Right hindlimb (tissue), 1 donor: Measurements from ENCODE around the gene IL1RAP.
A peak's percentile ranks its signal among the peaks of the same experiment; 100 is the strongest.

Experiments used
- DNase-seq: peaks from one replicate; pipeline ENCODE4 v3.0.0-alpha.2; 2018

The IL1RAP gene

GRCh38 chr3:190680691-190681090 lies 166.8 kb downstream of the IL1RAP start:
- DNase-seq, result no peak

DNA sequence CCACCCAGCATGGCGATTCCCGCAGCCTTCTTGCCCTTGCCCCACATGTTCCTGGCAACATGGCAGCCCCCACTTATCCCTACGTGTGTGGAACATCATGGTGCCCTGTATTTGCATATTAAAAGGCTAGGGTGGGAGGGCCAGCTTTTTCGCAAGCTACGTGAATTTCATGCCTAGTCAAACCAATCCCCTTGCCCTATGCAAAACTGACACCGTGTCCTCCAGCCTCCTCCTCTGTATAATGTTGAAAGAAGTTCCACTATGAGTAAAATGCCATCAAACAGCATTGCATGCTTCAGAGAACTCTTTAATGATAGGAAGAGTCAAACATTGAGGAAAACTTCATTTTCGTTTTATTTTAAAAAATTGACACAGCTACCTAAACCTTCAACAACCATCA lies 170.9 kb downstream of the IL1RAP start:
- no peak for DNase-seq

DNA sequence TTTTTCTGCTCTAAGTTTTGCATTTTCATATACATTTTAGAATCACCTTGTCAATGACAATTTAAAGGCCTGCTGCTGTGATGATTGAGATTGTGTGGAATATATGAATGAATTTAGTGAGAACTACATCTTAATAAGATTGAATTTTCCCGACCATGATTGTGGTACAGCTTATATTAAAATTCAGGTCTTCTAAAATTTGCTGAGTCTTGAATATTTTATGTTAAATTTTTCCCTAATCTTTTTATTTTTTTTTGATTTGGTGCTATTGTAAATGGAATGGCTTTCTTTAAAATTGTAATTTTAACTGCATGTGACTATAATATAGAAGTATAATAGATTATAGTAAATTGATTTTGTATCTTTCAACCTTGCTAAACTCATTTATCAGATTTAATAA lies 172.1 kb downstream of the IL1RAP start:
- no peak for DNase-seq

DNA sequence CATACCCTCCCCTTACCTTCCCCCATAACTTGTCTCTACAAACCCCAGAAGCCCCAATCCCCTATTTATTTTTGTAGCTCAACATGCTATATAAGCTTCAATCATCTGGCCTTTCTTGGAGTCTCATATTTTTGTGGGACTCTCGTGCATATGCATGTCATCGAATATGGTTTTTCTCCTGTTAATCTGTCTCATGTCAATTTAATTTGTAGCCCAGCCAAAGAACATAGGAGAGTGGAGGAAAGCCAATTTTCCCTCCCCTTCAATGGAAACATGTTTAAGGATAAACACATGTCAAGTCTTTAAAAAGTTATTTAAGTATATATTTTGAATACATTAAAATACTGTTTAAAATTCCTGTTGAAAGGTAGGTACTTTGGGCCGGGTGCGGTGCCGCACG lies 176.4 kb downstream of the IL1RAP start:
- DNase-seq, result no peak

GRCh38 chr3:190692256-190692655 lies 178.4 kb downstream of the IL1RAP start:
- no peak for DNase-seq

GRCh38 chr3:190694335-190695001 lies 180.6 kb downstream of the IL1RAP start:
- DNase-seq, result no peak

GRCh38 chr3:190695225-190695624 lies 181.3 kb downstream of the IL1RAP start:
- no peak for DNase-seq

DNA sequence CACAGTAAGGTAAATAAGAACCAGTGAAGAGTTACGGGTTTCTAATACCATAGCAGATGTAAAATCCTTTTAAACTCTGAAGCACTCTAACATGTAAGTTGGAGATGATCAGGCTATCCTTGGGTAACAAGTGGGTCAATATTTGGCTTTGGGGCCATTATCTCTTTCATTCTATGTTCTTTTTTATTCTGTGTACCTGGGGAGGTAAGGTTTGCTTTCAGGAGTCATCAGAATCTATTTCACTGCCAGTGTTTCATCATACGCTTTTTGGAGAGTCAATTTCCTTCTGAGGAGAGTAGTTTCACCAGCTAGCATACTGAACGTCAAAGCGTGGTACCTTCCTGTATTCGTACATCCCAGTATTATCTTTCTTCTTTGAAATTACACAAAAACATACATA lies 182.1 kb downstream of the IL1RAP start:
- no peak for DNase-seq

DNA sequence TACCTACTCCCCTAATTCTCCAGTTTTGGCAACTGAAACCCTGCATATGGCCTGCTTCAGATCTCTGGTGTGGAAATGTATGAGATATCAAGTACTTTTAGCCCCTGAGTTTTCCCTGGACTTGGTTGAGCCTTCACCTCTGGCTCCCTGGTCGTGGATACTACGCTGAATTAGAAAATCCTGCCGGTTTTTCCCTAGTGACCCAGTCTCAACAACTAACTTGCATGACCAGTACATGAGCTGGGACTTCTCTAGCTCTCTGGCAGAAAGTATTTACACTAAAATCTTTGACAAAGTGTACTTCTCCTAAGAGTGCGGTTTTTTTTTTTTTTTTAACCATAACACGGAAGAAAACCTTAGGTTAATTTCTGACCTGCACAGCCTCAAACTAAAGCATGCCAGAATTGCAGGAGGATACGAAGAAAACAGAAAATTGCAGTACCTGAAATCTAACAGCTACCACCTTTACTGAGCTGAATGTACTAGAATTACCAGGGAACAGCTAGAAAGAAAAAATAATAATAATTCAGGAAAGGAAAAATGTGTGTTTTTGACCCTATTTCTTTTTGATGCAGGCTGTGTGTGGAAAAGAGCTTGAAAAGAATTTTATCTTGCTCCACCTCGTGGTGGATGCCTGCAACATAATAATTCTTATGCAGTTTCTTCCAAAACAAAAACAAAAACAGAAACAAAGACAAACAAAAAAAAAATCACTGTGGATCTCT lies 183.1 kb downstream of the IL1RAP start:
- no peak for DNase-seq

- DNase-seq, result no peak
These were observed 183.6 kb downstream of the IL1RAP start for GRCh38 chr3:190697502-190697830.

GRCh38 chr3:190697901-190698300 lies 184.0 kb downstream of the IL1RAP start:
- peak; percentile 57 for DNase-seq

GRCh38 chr3:190699776-190700175 lies 185.9 kb downstream of the IL1RAP start:
- DNase-seq, result no peak

GRCh38 chr3:190701096-190701532 lies 187.2 kb downstream of the IL1RAP start:
- DNase-seq, result no peak

DNA sequence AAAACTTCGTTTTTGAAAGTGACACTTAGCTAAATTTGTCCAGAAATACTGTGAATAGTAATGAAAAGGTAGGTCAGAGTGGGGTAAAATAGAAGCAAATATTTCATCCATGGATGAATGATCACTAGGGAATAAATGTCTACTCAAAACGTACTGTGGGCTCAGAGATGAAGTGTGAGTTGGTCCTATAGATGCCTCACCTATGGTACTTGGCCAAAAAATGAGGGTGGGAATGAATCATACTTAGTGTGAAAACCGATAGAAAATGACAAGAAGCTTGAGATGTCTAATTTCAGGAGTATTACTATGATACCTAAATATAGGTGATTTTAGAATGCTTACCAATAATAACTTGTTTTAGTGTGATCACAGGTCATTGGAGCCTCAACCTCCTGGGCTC lies 192.7 kb downstream of the IL1RAP start:
- no peak for DNase-seq
